HG02610 (cell line): ENCODE measurements around the gene ABHD16B.
"Not testable (repeated sequence)": the region's sequence is repeated elsewhere in the genome, so short reads cannot be mapped to it uniquely, and the experiment has no call there.

Source experiments
- ATAC-seq: cut with Tn5 transposase; IDR thresholded peaks from one replicate; pipeline ENCODE4 v1.9.1; 2021; ENCODE audit warnings: mild to moderate bottlenecking, moderate library complexity; ENCODE audit not compliant: unreplicated experiment

ABHD16B gene

GRCh38 chr20:63854766-63855362 is 6.4 kb upstream of the ABHD16B start:
- no peak for ATAC-seq

- no peak for ATAC-seq
Observed at GRCh38 chr20:63855363-63856097, 5.8 kb upstream of the ABHD16B start.

GRCh38 chr20:63856098-63856511 is 5.2 kb upstream of the ABHD16B start:
- ATAC-seq, result no peak

- no peak for ATAC-seq
Observed at GRCh38 chr20:63857764-63858392, 3.4 kb upstream of the ABHD16B start.

GRCh38 chr20:63858393-63859165 is 2.7 kb upstream of the ABHD16B start:
- ATAC-seq, result no peak

GRCh38 chr20:63859166-63859699 is 2.1 kb upstream of the ABHD16B start:
- ATAC-seq, result no peak

GRCh38 chr20:63860325-63861051 is 810 bp upstream of the ABHD16B start:
- no peak for ATAC-seq

- no peak for ATAC-seq
Observed at GRCh38 chr20:63861981-63862901, 943 bp downstream of the ABHD16B start.

GRCh38 chr20:63863021-63863797 is 1.9 kb downstream of the ABHD16B start:
- no peak for ATAC-seq

- peak; percentile 59 for ATAC-seq
Observed at GRCh38 chr20:63863798-63864544, 2.7 kb downstream of the ABHD16B start.

GRCh38 chr20:63864545-63864977 is 3.3 kb downstream of the ABHD16B start:
- no peak for ATAC-seq

- ATAC-seq, result peak; percentile 77
Observed at GRCh38 chr20:63864978-63865640, 3.8 kb downstream of the ABHD16B start, which contains the start of gene TPD52L2. Gene TPD52L2 (plus strand): TSS chr20:63865270. CDS start chr20:63865366, 96 bp downstream.

GRCh38 chr20:63867042-63867441 is 5.7 kb downstream of the ABHD16B start:
- not testable (repeated sequence) for ATAC-seq

GRCh38 chr20:63868264-63868663 is 7.0 kb downstream of the ABHD16B start:
- no peak for ATAC-seq

GRCh38 chr20:63873477-63873971 is 12.2 kb downstream of the ABHD16B start:
- ATAC-seq, result no peak

GRCh38 chr20:63874241-63874640 is 12.9 kb downstream of the ABHD16B start:
- not testable (repeated sequence) for ATAC-seq

GRCh38 chr20:63876489-63877036 is 15.3 kb downstream of the ABHD16B start:
- ATAC-seq, result no peak
